H9 (cell line): Measurements from ENCODE around the gene DNASE1L1. TPM values are rescaled to one million over a fixed set of nuclear protein-coding genes. Genes with fewer than 3 reads are reported as not detected.

Experiments used
- DNase-seq: peaks from one replicate; pipeline ENCODE4 v3.0.0-alpha.2; 2017
- H2AFZ ChIP-seq: one replicate; pipeline ENCODE4 v1.6.1; 2013; ENCODE audit warnings: mild to moderate bottlenecking, low read length, control low read depth, moderate library complexity
- H2AK5ac ChIP-seq: 2 replicates; pipeline ENCODE4 v1.6.1; 2013; ENCODE audit warnings: low read length, control low read depth, mixed read lengths; ENCODE audit not compliant: insufficient read length
- H2BK120ac ChIP-seq: one replicate; pipeline ENCODE4 v1.6.1; 2013; ENCODE audit warnings: low read depth, mild to moderate bottlenecking, low read length, control low read depth, inconsistent platforms; ENCODE audit not compliant: poor library complexity, severe bottlenecking
- H2BK12ac ChIP-seq: 2 replicates; pipeline ENCODE4 v1.6.1; 2013; ENCODE audit warnings: low read length, control low read depth, mixed read lengths, low read depth; ENCODE audit not compliant: insufficient read length
- H2BK15ac ChIP-seq: 2 replicates; pipeline ENCODE4 v1.6.1; 2013; ENCODE audit warnings: low read depth, low read length, control low read depth
- H2BK20ac ChIP-seq: one replicate; pipeline ENCODE4 v1.6.1; 2013; ENCODE audit warnings: low read depth, mild to moderate bottlenecking, low read length, control low read depth, inconsistent platforms; ENCODE audit not compliant: poor library complexity, severe bottlenecking
- H2BK5ac ChIP-seq: 2 replicates; pipeline ENCODE4 v1.6.1; 2013; ENCODE audit warnings: low read length, control low read depth, mixed read lengths; ENCODE audit not compliant: insufficient read length
- H3K14ac ChIP-seq: 2 replicates; pipeline ENCODE4 v1.6.1; 2013; ENCODE audit warnings: low read length, control low read depth; ENCODE audit not compliant: insufficient read depth
- H3K18ac ChIP-seq: 2 replicates; pipeline ENCODE4 v1.6.1; 2013; ENCODE audit warnings: low read depth, mild to moderate bottlenecking, mixed read lengths, low read length, control low read depth; ENCODE audit not compliant: insufficient read length
- H3K23ac ChIP-seq: 2 replicates; pipeline ENCODE4 v1.6.1; 2013; ENCODE audit warnings: low read length, control low read depth, mixed read lengths, low read depth; ENCODE audit not compliant: insufficient read length
- H3K23me2 ChIP-seq: 2 replicates; pipeline ENCODE4 v1.6.1; 2013; ENCODE audit warnings: low read depth, mild to moderate bottlenecking, mixed read lengths, low read length, control low read depth; ENCODE audit not compliant: insufficient read length, poor library complexity, severe bottlenecking
- H3K27ac ChIP-seq: 2 replicates; pipeline ENCODE4 v1.5.1; 2013; ENCODE audit warnings: low read length, control low read depth, mixed read lengths, low read depth; ENCODE audit not compliant: insufficient read length
- H3K27me3 ChIP-seq: 2 replicates; pipeline ENCODE4 v1.6.1; 2013; ENCODE audit warnings: low read length, control low read depth, inconsistent platforms; ENCODE audit not compliant: insufficient read depth
- H3K4ac ChIP-seq: 2 replicates; pipeline ENCODE4 v1.6.1; 2013; ENCODE audit warnings: low read depth, mild to moderate bottlenecking, control low read depth, inconsistent platforms, low read length, moderate library complexity
- H3K4me1 ChIP-seq: 2 replicates; pipeline ENCODE4 v1.6.1; 2013; ENCODE audit warnings: low read length, control low read depth, inconsistent platforms; ENCODE audit not compliant: insufficient read depth
- H3K4me2 ChIP-seq: 2 replicates; pipeline ENCODE4 v1.6.1; 2013; ENCODE audit warnings: low read length, control low read depth, mixed read lengths; ENCODE audit not compliant: insufficient read length, insufficient read depth
- H3K56ac ChIP-seq: 2 replicates; pipeline ENCODE4 v1.6.1; 2013; ENCODE audit warnings: low read depth, mild to moderate bottlenecking, mixed read lengths, low read length, control low read depth; ENCODE audit not compliant: insufficient read length
- H3K79me1 ChIP-seq: 2 replicates; pipeline ENCODE4 v1.6.1; 2013; ENCODE audit warnings: low read depth, mild to moderate bottlenecking, moderate library complexity, low read length, control low read depth, inconsistent platforms; ENCODE audit not compliant: insufficient read depth, poor library complexity, severe bottlenecking
- H3K79me2 ChIP-seq: 2 replicates; pipeline ENCODE4 v1.6.1; 2013; ENCODE audit warnings: low read length, control low read depth, inconsistent platforms; ENCODE audit not compliant: insufficient read depth
- H3K9ac ChIP-seq: 2 replicates; pipeline ENCODE4 v1.6.1; 2013; ENCODE audit warnings: low read length, control low read depth, mixed read lengths; ENCODE audit not compliant: insufficient read length; ENCODE audit errors: extremely low read depth
- H3K9me3 ChIP-seq: one replicate; pipeline ENCODE4 v1.6.1; 2013; ENCODE audit warnings: low read depth, low read length, inconsistent platforms; ENCODE audit not compliant: control insufficient read depth
- H3T11ph ChIP-seq: one replicate; pipeline ENCODE4 v1.6.1; 2013; ENCODE audit warnings: mild to moderate bottlenecking, low read length, control low read depth, inconsistent platforms
- H4K20me1 ChIP-seq: one replicate; pipeline ENCODE4 v1.6.1; 2013; ENCODE audit not compliant: control insufficient read depth, insufficient read length, insufficient read depth
- H4K5ac ChIP-seq: 2 replicates; pipeline ENCODE4 v1.6.1; 2013; ENCODE audit warnings: low read depth, mild to moderate bottlenecking, mixed read lengths, low read length, control low read depth; ENCODE audit not compliant: insufficient read length
- H4K8ac ChIP-seq: replicated peaks from 2 replicates; pipeline ENCODE4 v1.6.1; 2013; ENCODE audit warnings: low read length, control low read depth, mixed read lengths, low read depth; ENCODE audit not compliant: insufficient read length
- H4K91ac ChIP-seq: 2 replicates; pipeline ENCODE4 v1.6.1; 2013; ENCODE audit warnings: low read depth, mild to moderate bottlenecking, moderate library complexity, mixed read lengths, low read length, control low read depth; ENCODE audit not compliant: insufficient read length
- H3K27ac Mint-ChIP-seq, 3 experiments: 2 replicates in 2 of 3; 3 replicates in 1 of 3; pipeline ENCODE4 v1.8.0; 2020 to 2021; ENCODE audit warnings: mixed read lengths in 3 of 3, mild to moderate bottlenecking in 1 of 3, moderate library complexity in 1 of 3
- H3K27me3 Mint-ChIP-seq: 2 replicates; pipeline ENCODE4 v1.8.0; 2021; ENCODE audit warnings: low read depth, mild to moderate bottlenecking, moderate library complexity, mixed read lengths
- H3K36me3 Mint-ChIP-seq, 3 experiments: 2 replicates in 2 of 3; 3 replicates in 1 of 3; pipeline ENCODE4 v1.8.0; 2020 to 2021; ENCODE audit warnings: low read depth in 3 of 3, mixed read lengths in 3 of 3; ENCODE audit not compliant: insufficient read depth in 1 of 3
- H3K4me1 Mint-ChIP-seq, 2 experiments: 2 replicates each; pipeline ENCODE4 v1.8.0; 2020; ENCODE audit warnings: mixed read lengths in 2 of 2
- H3K4me3 Mint-ChIP-seq, 2 experiments: 2 replicates in 1 of 2; 3 replicates in 1 of 2; pipeline ENCODE4 v1.8.0; 2020 to 2021; ENCODE audit warnings: mild to moderate bottlenecking in 2 of 2, mixed read lengths in 2 of 2, moderate library complexity in 1 of 2
- H3K9me3 Mint-ChIP-seq, 2 experiments: 2 replicates in 1 of 2; 3 replicates in 1 of 2; pipeline ENCODE4 v1.8.0; 2020; ENCODE audit warnings: mild to moderate bottlenecking in 2 of 2, mixed read lengths in 2 of 2, moderate library complexity in 1 of 2
- WGBS: extraction: QIAGEN DNeasy Blood & Tissue Kit; methylation state at CpG from one replicate; pipeline ENCODE4 v1.1.7; 2013; ENCODE audit warnings: missing lambda C conversion rate, low lambda C conversion rate, mixed read lengths; ENCODE audit not compliant: insufficient read length; ENCODE audit errors: extremely low coverage; 5-methylcytosine and 5-hydroxymethylcytosine counted together
- total RNA-seq: library from RNA; stranded (reverse); gene quantifications from 2 replicates; pipeline ENCODE4 v1.2.1, GENCODE V29; 2021
- TF ChIP-seq, protein P1 (sequence below): fragments of 200-600 bp; sonication (generic); conservative IDR thresholded peaks from 3 replicates; pipeline ENCODE4 v1.8.0; 2021; ENCODE audit warnings: antibody characterized with exemption, mild to moderate bottlenecking

The DNASE1L1 gene
- total RNA-seq, 1 experiment from 2014 or later = 14.5 TPM

DNA sequence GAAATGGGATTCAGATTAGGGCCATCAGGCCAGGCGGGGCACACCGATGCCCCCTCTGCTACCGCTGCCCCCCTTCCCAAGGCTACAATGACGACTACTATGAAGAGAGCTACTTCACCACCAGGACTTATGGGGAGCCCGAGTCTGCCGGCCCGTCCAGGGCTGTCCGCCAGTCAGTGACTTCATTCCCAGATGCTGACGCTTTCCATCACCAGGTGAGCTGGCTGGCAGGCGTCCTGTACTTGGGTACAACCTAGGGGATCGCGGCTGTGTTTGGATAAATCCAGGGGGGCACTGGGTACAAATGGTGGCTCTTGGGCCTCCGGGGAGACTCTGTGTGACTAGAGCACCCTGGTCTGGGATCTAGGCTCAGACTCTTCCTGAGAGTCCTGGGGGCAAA is 28.9 kb downstream of the DNASE1L1 start:
- Histone ChIP-seq H3K4me1 (no peaks in the 10 kb centered on the region; the same call in 1 of the 2 replicates), H3K4me2 (peak overlapping the region; percentile 77), H3K9ac (peak overlapping the region; percentile 89), H3K4ac (no peak overlapping the region), H2BK15ac (0 out of 2 replicates have a peak overlapping the region, but pooled peaks have one; percentile 20), H3T11ph (no peak overlapping the region), H3K56ac (no peak overlapping the region), H3K18ac (peak overlapping the region; percentile 74), H3K27ac (no peak overlapping the region), H4K20me1 (no peaks in the 10 kb centered on the region), H3K23me2 (peaks cover 9% of the 10 kb centered on the region), H3K79me1 (no peaks in the 10 kb centered on the region), H2BK120ac (no peak overlapping the region), H2BK20ac (no peak overlapping the region), H2BK5ac (no peak overlapping the region), H4K91ac (peak overlapping the region; percentile 58), H3K79me2 (no peaks in the 10 kb centered on the region; the same call in 1 of the 2 replicates), H3K14ac (peak overlapping the region; percentile 92), H3K23ac (no peak overlapping the region), H3K27me3 (no peaks in the 10 kb centered on the region), H2AK5ac (no peak overlapping the region), H4K5ac (no peak overlapping the region), H3K9me3 (peaks cover 14% of the 10 kb centered on the region), H2BK12ac (no peak overlapping the region), H4K8ac (no peak overlapping the region), H2AFZ (no peak overlapping the region)
- Mint-ChIP-seq H3K4me3 (peak overlapping the region; percentile 79 to 89), H3K27ac (peak overlapping the region; percentile 96 to 100 (median 97)), H3K9me3 (peaks cover 50 to 58% of the 10 kb centered on the region in 2 experiments), H3K27me3 (peaks cover 2% of the 10 kb centered on the region; the same call in 1 of the 2 replicates), H3K36me3 (peaks cover 15 to 29% (median 23%) of the 10 kb centered on the region in 3 experiments), H3K4me1 (peaks cover 17 to 44% of the 10 kb centered on the region in 2 experiments)
- WGBS = no CpG with 5 or more reads among the region's 13 CpGs
- TF ChIP-seq, protein P1, sequence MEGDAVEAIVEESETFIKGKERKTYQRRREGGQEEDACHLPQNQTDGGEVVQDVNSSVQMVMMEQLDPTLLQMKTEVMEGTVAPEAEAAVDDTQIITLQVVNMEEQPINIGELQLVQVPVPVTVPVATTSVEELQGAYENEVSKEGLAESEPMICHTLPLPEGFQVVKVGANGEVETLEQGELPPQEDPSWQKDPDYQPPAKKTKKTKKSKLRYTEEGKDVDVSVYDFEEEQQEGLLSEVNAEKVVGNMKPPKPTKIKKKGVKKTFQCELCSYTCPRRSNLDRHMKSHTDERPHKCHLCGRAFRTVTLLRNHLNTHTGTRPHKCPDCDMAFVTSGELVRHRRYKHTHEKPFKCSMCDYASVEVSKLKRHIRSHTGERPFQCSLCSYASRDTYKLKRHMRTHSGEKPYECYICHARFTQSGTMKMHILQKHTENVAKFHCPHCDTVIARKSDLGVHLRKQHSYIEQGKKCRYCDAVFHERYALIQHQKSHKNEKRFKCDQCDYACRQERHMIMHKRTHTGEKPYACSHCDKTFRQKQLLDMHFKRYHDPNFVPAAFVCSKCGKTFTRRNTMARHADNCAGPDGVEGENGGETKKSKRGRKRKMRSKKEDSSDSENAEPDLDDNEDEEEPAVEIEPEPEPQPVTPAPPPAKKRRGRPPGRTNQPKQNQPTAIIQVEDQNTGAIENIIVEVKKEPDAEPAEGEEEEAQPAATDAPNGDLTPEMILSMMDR = no peak
- DNase-seq = no peak
